GM12878 (cell line): Measurements from ENCODE around the gene ADAMTSL1.

Experiments used
- HDAC6 ChIP-seq: fragments of 200-600 bp; sonication (generic); IDR thresholded peaks from one replicate; pipeline ENCODE4 v1.8.0; 2017; ENCODE audit warnings: antibody characterized with exemption; ENCODE audit not compliant: unreplicated experiment
- NFIC ChIP-seq: IDR thresholded peaks from 2 replicates; pipeline ENCODE4 v1.6.1; 2012; ENCODE audit warnings: low read depth, mild to moderate bottlenecking, inconsistent platforms, low read length, moderate library complexity
- RB1 ChIP-seq: fragments of 450-650 bp; formaldehyde crosslinking; IDR thresholded peaks from 2 replicates; pipeline ENCODE4 v1.6.1; 2017; ENCODE audit warnings: mild to moderate bottlenecking, borderline replicate concordance
- TAF1 ChIP-seq: IDR thresholded peaks from 2 replicates; pipeline ENCODE4 v1.6.1; 2011; ENCODE audit warnings: mild to moderate bottlenecking, low read depth, low read length, borderline replicate concordance

- no peak for TF ChIP-seq RB1
- no peak for TF ChIP-seq NFIC
- TF ChIP-seq TAF1: no peak
- no peak for TF ChIP-seq HDAC6
Observed at GRCh38 chr9:18451406-18451805, 22.5 kb upstream of the ADAMTSL1 start.
